K562 (cell line): Measurements from ENCODE around the gene SLC7A4. TPM values are rescaled to one million over a fixed set of nuclear protein-coding genes. Genes with fewer than 3 reads are reported as not detected.
A peak's percentile ranks its signal among the peaks of the same experiment; 100 is the strongest.

Source experiments
- CC2D1A ChIP-seq: fragments of 450-650 bp; IDR thresholded peaks from 2 replicates; pipeline ENCODE4 v1.6.1; 2017; ENCODE audit warnings: mild to moderate bottlenecking
- ILF3 ChIP-seq: fragments of 450-650 bp; IDR thresholded peaks from 2 replicates; pipeline ENCODE4 v1.6.1; 2018; ENCODE audit warnings: antibody characterized with exemption, mild to moderate bottlenecking, moderate library complexity, borderline replicate concordance
- MCM5 ChIP-seq: fragments of 450-650 bp; IDR thresholded peaks from 2 replicates; pipeline ENCODE4 v1.6.1; 2016; ENCODE audit warnings: low read depth
- MYBL2 ChIP-seq, 2 experiments: fragments of 450-650 bp in 1 of 2; sonication (generic) in 1 of 2; formaldehyde crosslinking in 1 of 2; IDR thresholded peaks; 2 replicates each; pipeline versions ENCODE4 v1.6.1 to v1.8.1; 2017 to 2022; ENCODE audit warnings: borderline replicate concordance in 1 of 2, inconsistent platforms in 1 of 2, low read depth in 1 of 2, mild to moderate bottlenecking in 1 of 2, missing genetic modification reagents in 1 of 2, moderate library complexity in 1 of 2
- NBN ChIP-seq: fragments of 450-650 bp; IDR thresholded peaks from 2 replicates; pipeline ENCODE4 v1.6.1; 2016; ENCODE audit warnings: low read depth, mild to moderate bottlenecking
- NCOR1 ChIP-seq: fragments of 450-650 bp; IDR thresholded peaks from 2 replicates; pipeline ENCODE4 v1.6.1; 2016; ENCODE audit warnings: mild to moderate bottlenecking, moderate library complexity
- NRF1 ChIP-seq, 2 experiments: fragments of 450-650 bp; IDR thresholded peaks in 1 of 2; conservative IDR thresholded peaks in 1 of 2; 2 replicates each; pipeline ENCODE4 v1.6.1; 2014; ENCODE audit warnings: mild to moderate bottlenecking in 2 of 2
- SMARCA5 ChIP-seq: fragments of 450-650 bp; IDR thresholded peaks from 2 replicates; pipeline ENCODE4 v1.6.1; 2016
- TCFL5 ChIP-seq: fragments of 250-450 bp; sonication (Bioruptor Pico); conservative IDR thresholded peaks from 2 replicates; pipeline ENCODE4 v1.6.1; 2021; ENCODE audit warnings: mild to moderate bottlenecking, moderate library complexity, matching md5 sums
- polyA plus RNA-seq, 8 experiments: library from polyadenylated mRNA; depleted of rRNA in 4 of 8; stranded (reverse) in 5 of 8; unstranded in 3 of 8; fragments of >200 nt; fragmentation: Nextera tagmentation in 2 of 8; fragmentation: Illumina TruSeq in 1 of 8; extraction: Ambion mirVana in 2 of 8; extraction: Trizol in 1 of 8; gene quantifications; 2 replicates each; pipeline versions ENCODE4 v1.2.1 to v1.2.3, GENCODE V29; 2011 to 2014; ENCODE audit warnings: inconsistent platforms in 1 of 8, missing spikeins in 1 of 8
- total RNA-seq, 7 experiments: library from RNA; depleted of rRNA in 6 of 7; stranded (reverse); fragments of >200 nt in 6 of 7; fragmentation: Illumina TruSeq in 2 of 7; extraction: Trizol in 2 of 7; gene quantifications; 2 replicates each; pipeline versions ENCODE4 v1.2.1 to v1.2.3, GENCODE V29; 2011 to 2021; ENCODE audit warnings: low replicate concordance in 1 of 7
- TF ChIP-seq, protein P1 (sequence below): fragments of 250-450 bp; sonication (Bioruptor Pico); IDR thresholded peaks from 2 replicates; pipeline ENCODE4 v1.8.0; 2022; ENCODE audit warnings: inconsistent platforms, mild to moderate bottlenecking, moderate library complexity, borderline replicate concordance
- TF ChIP-seq, protein P2 (sequence below): fragments of 250-450 bp; sonication (Bioruptor Pico); IDR thresholded peaks from 2 replicates; pipeline ENCODE4 v1.4.0; 2020; ENCODE audit warnings: mild to moderate bottlenecking, moderate library complexity
- TF ChIP-seq, protein P3 (sequence below): fragments of 450-650 bp; formaldehyde crosslinking; conservative IDR thresholded peaks from 2 replicates; pipeline ENCODE4 v1.4.0; 2022; ENCODE audit warnings: mild to moderate bottlenecking, missing genetic modification characterization
- TF ChIP-seq, protein P4 (sequence below): sonication (generic); formaldehyde crosslinking; IDR thresholded peaks from 2 replicates; pipeline ENCODE4 v1.4.0; 2020; ENCODE audit warnings: mild to moderate bottlenecking, missing genetic modification reagents
- TF ChIP-seq, protein P5 (sequence below): fragments of 250-450 bp; sonication (Bioruptor Pico); IDR thresholded peaks from 2 replicates; pipeline ENCODE4 v1.4.0; 2020; ENCODE audit warnings: borderline replicate concordance
- TF ChIP-seq, protein P6 (sequence below): fragments of 450-650 bp; formaldehyde crosslinking; IDR thresholded peaks from 2 replicates; pipeline ENCODE4 v1.4.0; 2020; ENCODE audit warnings: mild to moderate bottlenecking, moderate library complexity

SLC7A4 gene
- total and polyA plus RNA-seq, 9 of the 15 experiments (the other 6 are each of a cell fraction or from before 2014, with no cell fraction given) = not detected

DNA sequence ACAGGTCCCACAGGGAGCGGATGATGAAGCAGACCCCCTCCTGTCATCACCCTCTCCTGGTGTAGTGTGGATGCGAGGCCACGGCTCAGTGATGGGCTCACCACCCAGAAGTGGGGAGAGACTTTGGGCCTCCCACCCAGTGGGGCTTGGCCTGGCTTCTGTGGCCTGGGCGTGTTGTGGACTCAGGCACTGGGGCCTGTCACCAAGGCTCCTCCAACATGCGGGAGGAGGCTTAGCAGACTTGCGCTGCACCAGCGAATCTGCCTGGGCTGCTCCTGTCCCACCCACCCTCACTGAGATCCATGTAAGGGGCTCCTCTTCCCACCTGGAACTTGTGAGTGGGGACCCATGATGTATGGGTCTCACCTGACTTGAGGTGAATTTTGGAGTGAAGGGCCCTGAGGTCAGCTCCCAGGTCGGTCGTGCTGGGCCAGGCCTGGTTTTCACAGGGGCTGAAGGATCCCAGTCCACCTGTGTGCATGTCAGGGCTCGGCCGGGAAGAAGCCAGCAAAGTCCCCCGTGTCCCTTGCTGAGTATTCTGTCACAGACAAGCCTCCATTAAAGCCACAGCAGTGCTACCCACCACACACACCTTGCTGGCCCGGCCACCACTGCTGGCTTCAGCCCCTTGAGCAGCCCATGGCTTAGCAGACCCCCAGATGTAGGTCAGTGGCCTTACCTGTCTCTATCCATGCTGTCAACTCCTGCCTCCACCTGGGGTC, 34.7 kb downstream of the SLC7A4 start (continued):
- TF ChIP-seq MYBL2 (IDR thresholded peaks at IDR 0.05; ENCODE audit: low read depth) (no peak), MYBL2 (CRISPR knock-in tag; IDR thresholded peaks at IDR 0.05; ENCODE audit: borderline replicate concordance) (no peak), CC2D1A (no peak), NCOR1 (no peak), NBN (no peak), SMARCA5 (no peak), ILF3 (no peak), MCM5 (no peak), TCFL5 (CRISPR knock-in tag) (0 out of 2 replicates have a peak, but pooled peaks have one; percentile 26), NRF1 (conservative IDR thresholded peaks at IDR 0.05 in 1 of 2, IDR thresholded peaks at IDR 0.05 in 1 of 2) (no peak)
- TF ChIP-seq, protein P1, sequence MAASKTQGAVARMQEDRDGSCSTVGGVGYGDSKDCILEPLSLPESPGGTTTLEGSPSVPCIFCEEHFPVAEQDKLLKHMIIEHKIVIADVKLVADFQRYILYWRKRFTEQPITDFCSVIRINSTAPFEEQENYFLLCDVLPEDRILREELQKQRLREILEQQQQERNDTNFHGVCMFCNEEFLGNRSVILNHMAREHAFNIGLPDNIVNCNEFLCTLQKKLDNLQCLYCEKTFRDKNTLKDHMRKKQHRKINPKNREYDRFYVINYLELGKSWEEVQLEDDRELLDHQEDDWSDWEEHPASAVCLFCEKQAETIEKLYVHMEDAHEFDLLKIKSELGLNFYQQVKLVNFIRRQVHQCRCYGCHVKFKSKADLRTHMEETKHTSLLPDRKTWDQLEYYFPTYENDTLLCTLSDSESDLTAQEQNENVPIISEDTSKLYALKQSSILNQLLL (CRISPR knock-in tag) = no peak
- TF ChIP-seq, protein P2, sequence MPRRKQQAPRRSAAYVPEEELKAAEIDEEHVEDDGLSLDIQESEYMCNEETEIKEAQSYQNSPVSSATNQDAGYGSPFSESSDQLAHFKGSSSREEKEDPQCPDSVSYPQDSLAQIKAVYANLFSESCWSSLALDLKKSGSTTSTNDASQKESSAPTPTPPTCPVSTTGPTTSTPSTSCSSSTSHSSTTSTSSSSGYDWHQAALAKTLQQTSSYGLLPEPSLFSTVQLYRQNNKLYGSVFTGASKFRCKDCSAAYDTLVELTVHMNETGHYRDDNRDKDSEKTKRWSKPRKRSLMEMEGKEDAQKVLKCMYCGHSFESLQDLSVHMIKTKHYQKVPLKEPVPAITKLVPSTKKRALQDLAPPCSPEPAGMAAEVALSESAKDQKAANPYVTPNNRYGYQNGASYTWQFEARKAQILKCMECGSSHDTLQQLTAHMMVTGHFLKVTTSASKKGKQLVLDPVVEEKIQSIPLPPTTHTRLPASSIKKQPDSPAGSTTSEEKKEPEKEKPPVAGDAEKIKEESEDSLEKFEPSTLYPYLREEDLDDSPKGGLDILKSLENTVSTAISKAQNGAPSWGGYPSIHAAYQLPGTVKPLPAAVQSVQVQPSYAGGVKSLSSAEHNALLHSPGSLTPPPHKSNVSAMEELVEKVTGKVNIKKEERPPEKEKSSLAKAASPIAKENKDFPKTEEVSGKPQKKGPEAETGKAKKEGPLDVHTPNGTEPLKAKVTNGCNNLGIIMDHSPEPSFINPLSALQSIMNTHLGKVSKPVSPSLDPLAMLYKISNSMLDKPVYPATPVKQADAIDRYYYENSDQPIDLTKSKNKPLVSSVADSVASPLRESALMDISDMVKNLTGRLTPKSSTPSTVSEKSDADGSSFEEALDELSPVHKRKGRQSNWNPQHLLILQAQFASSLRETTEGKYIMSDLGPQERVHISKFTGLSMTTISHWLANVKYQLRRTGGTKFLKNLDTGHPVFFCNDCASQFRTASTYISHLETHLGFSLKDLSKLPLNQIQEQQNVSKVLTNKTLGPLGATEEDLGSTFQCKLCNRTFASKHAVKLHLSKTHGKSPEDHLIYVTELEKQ (CRISPR knock-in tag) = 0 out of 2 replicates have a peak, but pooled peaks have one; percentile 28
- TF ChIP-seq, protein P3, sequence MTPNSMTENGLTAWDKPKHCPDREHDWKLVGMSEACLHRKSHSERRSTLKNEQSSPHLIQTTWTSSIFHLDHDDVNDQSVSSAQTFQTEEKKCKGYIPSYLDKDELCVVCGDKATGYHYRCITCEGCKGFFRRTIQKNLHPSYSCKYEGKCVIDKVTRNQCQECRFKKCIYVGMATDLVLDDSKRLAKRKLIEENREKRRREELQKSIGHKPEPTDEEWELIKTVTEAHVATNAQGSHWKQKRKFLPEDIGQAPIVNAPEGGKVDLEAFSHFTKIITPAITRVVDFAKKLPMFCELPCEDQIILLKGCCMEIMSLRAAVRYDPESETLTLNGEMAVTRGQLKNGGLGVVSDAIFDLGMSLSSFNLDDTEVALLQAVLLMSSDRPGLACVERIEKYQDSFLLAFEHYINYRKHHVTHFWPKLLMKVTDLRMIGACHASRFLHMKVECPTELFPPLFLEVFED (CRISPR knock-in tag) = peak; percentile 23; the same call in 1 of the 2 replicates
- TF ChIP-seq, protein P4, sequence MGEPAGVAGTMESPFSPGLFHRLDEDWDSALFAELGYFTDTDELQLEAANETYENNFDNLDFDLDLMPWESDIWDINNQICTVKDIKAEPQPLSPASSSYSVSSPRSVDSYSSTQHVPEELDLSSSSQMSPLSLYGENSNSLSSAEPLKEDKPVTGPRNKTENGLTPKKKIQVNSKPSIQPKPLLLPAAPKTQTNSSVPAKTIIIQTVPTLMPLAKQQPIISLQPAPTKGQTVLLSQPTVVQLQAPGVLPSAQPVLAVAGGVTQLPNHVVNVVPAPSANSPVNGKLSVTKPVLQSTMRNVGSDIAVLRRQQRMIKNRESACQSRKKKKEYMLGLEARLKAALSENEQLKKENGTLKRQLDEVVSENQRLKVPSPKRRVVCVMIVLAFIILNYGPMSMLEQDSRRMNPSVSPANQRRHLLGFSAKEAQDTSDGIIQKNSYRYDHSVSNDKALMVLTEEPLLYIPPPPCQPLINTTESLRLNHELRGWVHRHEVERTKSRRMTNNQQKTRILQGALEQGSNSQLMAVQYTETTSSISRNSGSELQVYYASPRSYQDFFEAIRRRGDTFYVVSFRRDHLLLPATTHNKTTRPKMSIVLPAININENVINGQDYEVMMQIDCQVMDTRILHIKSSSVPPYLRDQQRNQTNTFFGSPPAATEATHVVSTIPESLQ = no peak
- TF ChIP-seq, protein P5, sequence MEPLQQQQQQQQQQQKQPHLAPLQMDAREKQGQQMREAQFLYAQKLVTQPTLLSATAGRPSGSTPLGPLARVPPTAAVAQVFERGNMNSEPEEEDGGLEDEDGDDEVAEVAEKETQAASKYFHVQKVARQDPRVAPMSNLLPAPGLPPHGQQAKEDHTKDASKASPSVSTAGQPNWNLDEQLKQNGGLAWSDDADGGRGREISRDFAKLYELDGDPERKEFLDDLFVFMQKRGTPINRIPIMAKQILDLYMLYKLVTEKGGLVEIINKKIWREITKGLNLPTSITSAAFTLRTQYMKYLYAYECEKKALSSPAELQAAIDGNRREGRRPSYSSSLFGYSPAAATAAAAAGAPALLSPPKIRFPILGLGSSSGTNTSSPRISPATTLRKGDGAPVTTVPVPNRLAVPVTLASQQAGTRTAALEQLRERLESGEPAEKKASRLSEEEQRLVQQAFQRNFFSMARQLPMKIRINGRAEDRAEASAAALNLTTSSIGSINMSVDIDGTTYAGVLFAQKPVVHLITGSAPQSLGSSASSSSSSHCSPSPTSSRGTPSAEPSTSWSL (CRISPR knock-in tag) = no peak
- TF ChIP-seq, protein P6, sequence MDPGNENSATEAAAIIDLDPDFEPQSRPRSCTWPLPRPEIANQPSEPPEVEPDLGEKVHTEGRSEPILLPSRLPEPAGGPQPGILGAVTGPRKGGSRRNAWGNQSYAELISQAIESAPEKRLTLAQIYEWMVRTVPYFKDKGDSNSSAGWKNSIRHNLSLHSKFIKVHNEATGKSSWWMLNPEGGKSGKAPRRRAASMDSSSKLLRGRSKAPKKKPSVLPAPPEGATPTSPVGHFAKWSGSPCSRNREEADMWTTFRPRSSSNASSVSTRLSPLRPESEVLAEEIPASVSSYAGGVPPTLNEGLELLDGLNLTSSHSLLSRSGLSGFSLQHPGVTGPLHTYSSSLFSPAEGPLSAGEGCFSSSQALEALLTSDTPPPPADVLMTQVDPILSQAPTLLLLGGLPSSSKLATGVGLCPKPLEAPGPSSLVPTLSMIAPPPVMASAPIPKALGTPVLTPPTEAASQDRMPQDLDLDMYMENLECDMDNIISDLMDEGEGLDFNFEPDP (CRISPR knock-in tag) = peak; percentile 43; the same call in 1 of the 2 replicates
